Activated CD4-positive, alpha-beta T cell treated with anti-CD3 and anti-CD28 coated beads, Interleukin-2, amount 50 U/mL, for 16 hours (primary cell): ENCODE measurements around the gene ERV3-1.
"Not testable (repeated sequence)": the region's sequence is repeated elsewhere in the genome, so short reads cannot be mapped to it uniquely, and the experiment has no call there.

Experiments used
- DNase-seq: peaks from one replicate; pipeline ENCODE4 v3.0.0-alpha.2; 2020

Gene ERV3-1

GRCh38 chr7:65006094-65006992 is at the start of gene ERV3-1:
Gene ERV3-1 (minus strand): TSS chr7:65006687. CDS start chr7:64993026, 13,661 bp downstream.
- DNase-seq, result peak; percentile 95

- not testable (repeated sequence) for DNase-seq
These were observed 49.3 kb upstream of the ERV3-1 start for GRCh38 chr7:65055786-65056185.

- DNase-seq, result not testable (repeated sequence)
These were observed 48.0 kb upstream of the ERV3-1 start for GRCh38 chr7:65054466-65054994.

GRCh38 chr7:65051654-65052053 is 45.2 kb upstream of the ERV3-1 start:
- not testable (repeated sequence) for DNase-seq

GRCh38 chr7:65051139-65051538 is 44.7 kb upstream of the ERV3-1 start:
- DNase-seq, result not testable (repeated sequence)

- not testable (repeated sequence) for DNase-seq
These were observed 39.8 kb upstream of the ERV3-1 start for GRCh38 chr7:65046329-65046728.

GRCh38 chr7:65045589-65045988 is 39.1 kb upstream of the ERV3-1 start:
- DNase-seq, result not testable (repeated sequence)

GRCh38 chr7:65038767-65039166 is 32.3 kb upstream of the ERV3-1 start:
- peak; percentile 3 for DNase-seq

- DNase-seq, result peak; percentile 93
These were observed 31.5 kb upstream of the ERV3-1 start for GRCh38 chr7:65037740-65038688.

GRCh38 chr7:65036526-65036925 is 30.0 kb upstream of the ERV3-1 start:
- DNase-seq, result not testable (repeated sequence)

- DNase-seq, result not testable (repeated sequence)
These were observed 29.0 kb upstream of the ERV3-1 start for GRCh38 chr7:65035469-65035868.

- not testable (repeated sequence) for DNase-seq
These were observed 27.8 kb upstream of the ERV3-1 start for GRCh38 chr7:65034120-65034782.

- not testable (repeated sequence) for DNase-seq
These were observed 26.9 kb upstream of the ERV3-1 start for GRCh38 chr7:65033391-65033790.

GRCh38 chr7:65025023-65025422 is 18.5 kb upstream of the ERV3-1 start:
- DNase-seq, result not testable (repeated sequence)

GRCh38 chr7:65020978-65021377 is 14.5 kb upstream of the ERV3-1 start:
- not testable (repeated sequence) for DNase-seq

GRCh38 chr7:65009881-65010280 is 3.4 kb upstream of the ERV3-1 start:
- not testable (repeated sequence) for DNase-seq

GRCh38 chr7:65009394-65009793 is 2.9 kb upstream of the ERV3-1 start:
- not testable (repeated sequence) for DNase-seq

GRCh38 chr7:65007036-65007435 is 549 bp upstream of the ERV3-1 start:
- not testable (repeated sequence) for DNase-seq

GRCh38 chr7:65004575-65004974 is 1.9 kb downstream of the ERV3-1 start:
- DNase-seq, result no peak

- DNase-seq, result no peak
These were observed 3.4 kb downstream of the ERV3-1 start for GRCh38 chr7:65002972-65003585.

GRCh38 chr7:65001291-65001814 is 5.1 kb downstream of the ERV3-1 start:
- DNase-seq, result no peak
